ENCODE data around the gene FICD. TPM values are rescaled to one million over a fixed set of nuclear protein-coding genes. Genes with fewer than 3 reads are reported as not detected.

Gene FICD
- total and polyA plus RNA-seq, 12 donors: 2.7 to 77.5 (median 13.0) TPM

DNA sequence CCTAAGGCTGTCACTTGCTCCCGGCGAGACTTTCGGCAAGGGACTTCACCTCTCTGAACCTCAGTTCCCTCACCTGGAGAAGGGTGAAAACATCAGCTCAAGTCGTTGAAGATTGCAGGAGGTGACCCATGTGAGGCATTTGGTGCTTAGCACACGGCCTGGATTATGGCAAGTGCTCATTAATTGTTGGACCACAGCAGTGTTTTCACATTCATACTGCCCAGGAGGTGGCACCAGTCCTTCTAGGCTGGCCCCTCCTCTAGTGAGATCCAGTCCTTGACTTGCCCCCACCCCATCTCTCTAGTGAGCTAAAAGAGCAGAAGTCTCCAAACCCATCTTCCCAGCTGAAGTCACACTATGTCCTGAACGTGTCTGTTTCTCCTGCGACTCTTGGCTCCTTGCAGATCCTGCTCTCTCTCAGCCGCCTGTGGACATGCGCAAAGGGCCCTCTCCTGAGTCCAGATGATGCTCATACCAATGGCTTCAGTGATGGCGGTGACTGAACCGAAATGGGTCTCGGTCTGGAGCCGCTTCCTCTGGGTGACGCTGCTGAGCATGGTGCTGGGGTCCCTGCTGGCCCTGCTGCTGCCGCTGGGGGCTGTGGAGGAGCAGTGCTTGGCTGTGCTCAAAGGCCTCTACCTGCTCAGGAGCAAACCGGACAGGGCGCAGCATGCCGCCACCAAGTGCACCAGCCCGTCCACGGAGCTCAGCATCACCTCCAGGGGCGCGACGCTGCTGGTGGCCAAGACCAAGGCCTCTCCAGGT lies 1.6 kb downstream of the FICD start:
- no peaks in the 10 kb centered on the region for H3K9me3 ChIP-seq (replicated peaks in 1 of 3)
- TF ChIP-seq POLR2A (IDR thresholded peaks at IDR 0.05) (no peak), CTCF (IDR thresholded peaks at IDR 0.05) (no peak)
- intact Hi-C loops (cut with DNase I): loop anchor here in 1 of 2 donors (10.0 kb wide), 1 partner anchor 98 kb away; no protein-coding TSS in a partner anchor
- peaks cover 0 to 39% of the 10 kb centered on the region in 2 donors for H3K36me3 ChIP-seq (replicated peaks in 1 of 2)
- no peak overlapping the region for H3K4me3 ChIP-seq
- 84 to 94% (median 87%) methylated on average over 9 to 23 of the region's 23 CpGs for WGBS, 4 donors
- H3K27ac ChIP-seq: no peak overlapping the region
- H3K27me3 ChIP-seq: no peaks in the 10 kb centered on the region
- H3K4me1 ChIP-seq (replicated peaks in 1 of 2): peaks cover 24 to 25% of the 10 kb centered on the region in 2 donors
- no peak for DNase-seq

- WGBS, 4 donors: 85 to 92% (median 89%) methylated on average over 11 to 12 of the region's 12 CpGs
- no peak for DNase-seq
- Histone ChIP-seq H3K27ac (no peak overlapping the region), H3K4me3 (no peak overlapping the region), H3K36me3 (replicated peaks in 1 of 2) (peaks cover 0 to 47% of the 10 kb centered on the region in 2 donors), H3K9me3 (replicated peaks in 1 of 3) (no peaks in the 10 kb centered on the region), H3K4me1 (replicated peaks in 1 of 2) (peaks cover 16 to 17% of the 10 kb centered on the region in 2 donors), H3K27me3 (no peaks in the 10 kb centered on the region)
- intact Hi-C loops (cut with DNase I): loop anchor here in 1 of 2 donors (10.0 kb wide), 1 partner anchor 97 kb away; no protein-coding TSS in a partner anchor
- TF ChIP-seq POLR2A (IDR thresholded peaks at IDR 0.05) (no peak), CTCF (IDR thresholded peaks at IDR 0.05) (no peak)
These were observed 2.4 kb downstream of the FICD start for GRCh38 chr12:108517288-108518100.

- TF ChIP-seq CTCF (IDR thresholded peaks at IDR 0.05) (no peak), POLR2A (IDR thresholded peaks at IDR 0.05) (no peak)
- H3K36me3 ChIP-seq (replicated peaks in 1 of 2): peaks cover 0 to 54% of the 10 kb centered on the region in 2 donors
- intact Hi-C loops (cut with DNase I): loop anchor here in 1 of 2 donors (10.0 kb wide), 1 partner anchor 97 kb away; no protein-coding TSS in a partner anchor
- WGBS, 4 donors: 93 to 99% (median 96%) methylated on average over 15 to 24 of the region's 24 CpGs
- H3K27me3 ChIP-seq: no peaks in the 10 kb centered on the region
- DNase-seq: no peak
- no peak overlapping the region for H3K4me3 ChIP-seq
- no peaks in the 10 kb centered on the region for H3K9me3 ChIP-seq (replicated peaks in 1 of 3)
- H3K27ac ChIP-seq: no peak overlapping the region
- H3K4me1 ChIP-seq (replicated peaks in 1 of 2): peaks cover 9 to 13% of the 10 kb centered on the region in 2 donors
These were observed 3.1 kb downstream of the FICD start for GRCh38 chr12:108518101-108518715.
